ENCODE results near the gene UBB.
"Not testable (repeated sequence)": the region's sequence is repeated elsewhere in the genome, so short reads cannot be mapped to it uniquely, and the experiment has no call there.

Gene UBB

DNA sequence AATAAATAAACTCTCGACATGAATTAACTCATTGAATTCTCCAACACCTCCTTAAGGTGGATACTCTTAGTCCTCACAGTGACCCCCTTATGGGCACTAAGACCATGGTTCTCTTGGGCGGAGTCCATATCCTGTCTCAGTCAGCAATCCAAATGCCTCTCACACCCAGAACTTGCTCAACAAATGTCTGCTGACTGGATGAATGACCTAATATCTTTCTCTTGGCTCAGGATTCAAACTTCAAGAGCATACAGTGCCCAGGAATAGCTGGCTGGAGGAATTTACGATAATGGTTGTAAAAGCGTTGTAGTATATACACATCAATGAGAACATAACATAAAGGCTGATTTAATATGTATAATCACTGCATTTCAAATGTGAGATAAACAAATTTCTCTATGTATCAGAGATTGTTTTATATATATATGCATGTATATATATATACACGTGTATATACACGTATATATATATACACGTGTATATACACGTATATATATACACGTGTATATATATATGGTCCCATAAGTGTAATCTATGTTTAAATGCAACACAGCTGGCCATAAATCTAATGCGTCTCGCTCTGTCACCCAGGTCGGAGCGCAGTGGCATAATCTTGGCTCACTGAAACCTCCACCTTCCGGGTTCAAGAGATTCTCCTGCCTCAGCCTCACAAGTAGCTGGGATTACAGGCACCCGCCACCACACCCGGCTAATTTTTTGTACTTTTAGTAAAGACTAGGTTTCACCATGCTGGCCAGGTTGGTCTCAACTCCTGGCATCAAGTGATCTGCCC is 6.5 kb upstream of the UBB start:
- no peak for DNase-seq (ENCODE audit: low read depth in 2 of 2)

DNA sequence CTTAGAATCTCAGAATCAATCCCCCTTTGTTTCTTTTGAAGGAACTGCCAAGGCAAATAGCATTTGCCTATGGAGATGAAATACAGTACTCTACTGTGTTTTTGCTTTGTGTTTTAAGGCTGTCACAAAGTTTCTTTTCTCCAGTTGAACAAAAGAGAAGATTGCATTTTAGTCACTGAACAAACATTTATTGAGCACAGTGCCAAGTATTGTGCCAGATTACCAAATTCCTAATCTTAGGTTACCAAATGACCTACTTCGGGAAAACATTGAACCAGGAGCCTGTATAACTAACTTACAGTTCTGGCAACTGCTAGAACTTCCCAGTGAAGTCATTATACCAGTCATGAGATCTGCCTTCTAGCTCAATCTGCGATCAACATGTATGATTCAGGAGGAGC is 3.0 kb upstream of the UBB start:
- DNase-seq (ENCODE audit: low read depth in 2 of 2), result no peak

DNA sequence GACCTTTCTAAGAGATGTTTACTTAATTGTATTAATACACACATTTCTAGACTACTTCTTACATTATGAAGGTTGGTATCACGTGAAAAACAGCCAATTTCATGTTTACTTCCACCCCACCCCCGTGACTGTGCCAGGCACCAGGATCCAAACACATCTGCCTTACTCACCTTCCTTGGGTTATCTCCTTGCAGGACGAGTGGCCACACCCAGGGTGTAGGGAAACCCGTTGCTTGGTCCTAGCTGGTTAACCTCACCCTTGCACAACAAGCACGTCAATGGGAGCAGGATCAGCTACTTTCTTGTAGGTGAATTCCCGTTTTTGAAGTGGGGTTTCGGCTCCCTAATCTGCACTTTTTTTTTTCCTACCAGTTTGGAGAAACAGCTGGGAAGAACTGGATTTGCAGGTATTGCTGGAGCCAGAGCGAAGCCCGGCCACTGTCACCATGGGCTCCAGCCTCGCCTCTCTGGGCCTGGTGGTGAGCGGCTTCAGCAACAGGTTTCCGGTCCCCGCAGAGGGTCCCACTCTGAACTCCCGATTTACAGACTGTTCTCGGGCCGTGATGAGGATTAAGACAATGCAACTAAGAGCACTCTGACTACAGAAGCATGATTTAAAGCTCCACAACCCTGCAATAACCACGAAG is 2.1 kb upstream of the UBB start:
- no peak for DNase-seq (ENCODE audit: low read depth in 2 of 2)

DNA sequence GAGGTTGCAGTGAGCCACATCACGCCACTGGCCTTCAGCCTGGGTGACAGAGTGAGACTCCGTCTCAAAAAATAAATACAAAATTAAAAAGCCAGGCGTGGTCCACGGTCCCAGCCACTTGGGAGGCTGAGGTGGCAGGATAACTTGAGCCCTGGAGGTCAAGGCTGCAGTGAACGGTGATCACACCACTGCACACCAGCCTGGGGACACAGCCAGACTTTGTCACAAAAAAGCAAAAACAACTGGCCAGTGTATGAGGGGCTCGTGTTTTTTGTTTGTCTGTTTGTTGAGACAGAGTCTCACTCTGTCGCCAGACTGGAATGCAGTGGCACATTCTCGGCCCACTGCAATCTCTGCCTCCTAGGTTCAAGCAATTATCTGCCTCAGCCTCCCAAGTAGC is 1.2 kb upstream of the UBB start:
- DNase-seq (ENCODE audit: low read depth in 2 of 2), result no peak

DNA sequence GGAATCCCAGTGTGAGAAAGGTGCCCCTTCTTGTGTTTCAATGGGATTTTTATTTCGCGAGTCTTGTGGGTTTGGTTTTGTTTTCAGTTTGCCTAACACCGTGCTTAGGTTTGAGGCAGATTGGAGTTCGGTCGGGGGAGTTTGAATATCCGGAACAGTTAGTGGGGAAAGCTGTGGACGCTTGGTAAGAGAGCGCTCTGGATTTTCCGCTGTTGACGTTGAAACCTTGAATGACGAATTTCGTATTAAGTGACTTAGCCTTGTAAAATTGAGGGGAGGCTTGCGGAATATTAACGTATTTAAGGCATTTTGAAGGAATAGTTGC is 567 bp downstream of the UBB start:
- DNase-seq (ENCODE audit: low read depth in 2 of 2), result no peak

DNA sequence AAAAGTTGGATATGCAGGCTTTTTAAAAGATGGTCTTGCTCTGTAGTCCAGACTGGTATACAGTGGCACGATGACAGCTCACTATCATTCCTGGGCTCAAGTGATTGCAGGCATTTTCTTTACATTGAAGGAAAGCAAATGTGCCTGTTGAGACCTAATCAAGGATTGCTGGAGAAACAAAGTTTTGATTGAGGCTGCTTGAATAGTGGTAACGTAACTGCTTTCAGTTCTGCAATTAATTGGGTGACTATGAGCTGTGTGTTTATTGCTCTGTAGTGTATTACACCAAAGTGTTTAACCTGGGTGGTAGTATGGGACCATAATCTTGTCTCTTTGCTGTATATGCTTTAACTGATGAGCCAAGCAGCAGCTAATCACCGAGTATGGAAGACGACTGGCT is 2.3 kb downstream of the UBB start:
- no peak for DNase-seq (ENCODE audit: low read depth in 2 of 2)

DNA sequence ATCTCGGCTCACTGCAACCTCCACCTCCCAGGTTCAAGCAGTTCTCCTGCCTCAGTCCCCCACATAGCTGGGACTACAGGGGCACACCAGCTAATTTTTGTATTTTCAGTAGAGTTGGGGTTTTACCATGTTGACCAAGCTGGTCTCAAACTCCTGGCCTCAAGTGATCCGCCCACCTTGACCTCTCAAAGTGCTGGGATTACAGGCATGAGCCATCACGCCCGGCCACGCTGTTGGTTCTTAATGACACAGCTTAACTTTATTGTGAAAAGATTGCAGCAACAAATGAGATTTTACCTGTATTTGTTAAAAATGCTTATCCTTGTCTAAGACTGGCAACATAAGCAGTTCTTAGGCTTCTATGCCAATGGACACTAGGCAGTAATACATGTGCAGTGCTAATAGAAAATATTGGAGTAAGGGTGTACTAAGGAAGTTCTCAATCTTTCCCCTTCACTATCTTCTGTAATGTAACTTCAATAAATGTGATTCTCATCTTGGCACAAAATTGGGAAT is 2.9 kb downstream of the UBB start:
- DNase-seq (ENCODE audit: low read depth in 2 of 2), result no peak

DNA sequence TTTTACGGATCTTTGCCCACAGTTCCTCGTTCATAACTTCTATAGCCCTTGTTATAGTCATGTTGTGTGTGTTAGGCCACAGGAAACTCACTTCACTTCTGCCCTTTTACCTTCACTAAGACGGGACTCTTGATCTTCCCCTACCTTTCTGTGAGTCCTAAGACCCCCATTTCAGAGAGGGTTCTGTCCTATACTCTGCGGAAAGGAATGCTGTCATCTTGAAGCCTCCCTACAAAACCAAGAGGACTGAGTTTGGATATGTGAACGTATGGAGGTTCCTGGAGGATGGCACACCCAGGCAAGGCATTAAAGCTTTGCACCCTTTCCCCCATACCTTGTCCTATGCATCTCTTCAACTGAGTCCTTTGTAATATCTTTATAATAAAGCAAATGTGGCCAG is 3.7 kb downstream of the UBB start:
- DNase-seq (ENCODE audit: low read depth in 2 of 2), result no peak

DNA sequence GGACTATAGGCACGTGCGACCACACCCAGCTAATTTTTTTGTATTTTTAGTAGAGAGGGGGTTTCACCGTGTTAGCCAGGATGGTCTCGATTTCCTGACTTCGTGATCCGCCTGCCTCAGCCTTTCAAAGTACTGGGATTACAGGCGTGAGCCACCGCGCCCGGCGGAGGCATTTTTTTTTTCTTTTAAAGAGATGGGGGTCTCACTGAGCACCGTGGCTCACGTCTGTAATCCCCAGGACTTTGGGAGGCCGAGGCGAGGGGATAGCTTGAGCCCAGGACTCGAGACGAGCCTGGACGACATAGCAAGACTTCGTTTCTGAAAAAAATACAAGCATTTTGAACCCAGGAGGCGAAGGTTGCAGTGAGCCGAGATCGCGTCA is 5.2 kb downstream of the UBB start:
- not testable (repeated sequence) for DNase-seq (ENCODE audit: low read depth in 2 of 2)

DNA sequence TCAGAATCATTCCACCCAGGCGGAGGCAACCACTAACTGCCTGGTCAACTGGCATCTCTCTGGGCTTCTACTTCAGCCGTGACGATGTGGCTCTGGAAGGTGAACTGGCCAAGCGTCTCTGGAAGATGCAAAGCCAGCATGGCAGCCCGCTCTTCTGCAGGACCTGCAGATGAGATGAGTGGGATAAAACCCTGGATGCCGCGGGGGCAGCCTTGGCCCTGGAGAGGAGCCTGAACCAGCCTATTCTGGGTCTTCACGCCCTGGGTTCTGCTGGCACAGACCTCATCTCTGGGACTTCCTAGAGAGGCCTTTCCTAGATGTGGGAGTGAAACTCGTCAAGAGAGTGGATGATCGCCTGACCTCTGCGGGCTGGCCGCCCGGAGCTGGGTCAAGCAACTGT is 10.6 kb downstream of the UBB start:
- no peak for DNase-seq (ENCODE audit: low read depth in 2 of 2)

DNA sequence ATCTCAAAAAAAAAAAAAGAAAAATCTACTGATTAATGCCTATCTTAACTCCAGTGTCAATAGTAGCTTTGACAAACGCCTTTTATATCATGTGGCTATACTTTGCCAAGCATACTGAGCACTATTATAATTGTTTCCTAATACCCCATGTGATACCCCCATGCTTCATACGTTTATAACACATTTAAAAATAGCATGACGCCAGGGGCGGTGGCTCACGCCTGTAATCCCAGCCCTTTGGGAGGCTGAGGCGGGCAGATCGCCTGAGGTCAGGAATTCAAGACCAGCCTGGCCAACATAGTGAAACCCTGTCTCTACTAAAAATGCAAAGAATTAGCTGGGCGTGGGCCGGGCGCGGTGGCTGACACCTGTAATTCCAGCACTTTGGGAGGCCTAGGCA is 11.6 kb downstream of the UBB start:
- not testable (repeated sequence) for DNase-seq (ENCODE audit: low read depth in 2 of 2)

DNA sequence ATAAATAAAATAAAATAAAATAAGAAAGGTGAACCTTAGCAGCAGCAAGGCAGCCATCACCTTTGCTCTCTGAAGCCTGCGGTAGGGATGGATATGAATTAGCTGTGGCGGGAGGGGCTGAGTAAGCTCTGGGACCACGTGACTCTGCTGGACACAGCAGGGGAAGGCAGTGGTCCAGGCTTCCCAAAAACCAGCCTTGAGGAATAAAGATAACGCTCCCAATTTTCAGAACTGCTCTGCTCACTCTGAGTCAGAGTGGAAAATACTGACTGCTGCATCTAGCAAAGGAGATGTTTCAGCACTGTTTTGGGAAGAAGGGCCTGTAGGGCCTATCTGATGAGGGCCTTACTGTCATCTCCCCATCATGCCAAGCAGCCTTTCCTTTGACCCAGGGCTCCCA is 15.0 kb downstream of the UBB start:
- DNase-seq (ENCODE audit: low read depth in 2 of 2), result not testable (repeated sequence)

DNA sequence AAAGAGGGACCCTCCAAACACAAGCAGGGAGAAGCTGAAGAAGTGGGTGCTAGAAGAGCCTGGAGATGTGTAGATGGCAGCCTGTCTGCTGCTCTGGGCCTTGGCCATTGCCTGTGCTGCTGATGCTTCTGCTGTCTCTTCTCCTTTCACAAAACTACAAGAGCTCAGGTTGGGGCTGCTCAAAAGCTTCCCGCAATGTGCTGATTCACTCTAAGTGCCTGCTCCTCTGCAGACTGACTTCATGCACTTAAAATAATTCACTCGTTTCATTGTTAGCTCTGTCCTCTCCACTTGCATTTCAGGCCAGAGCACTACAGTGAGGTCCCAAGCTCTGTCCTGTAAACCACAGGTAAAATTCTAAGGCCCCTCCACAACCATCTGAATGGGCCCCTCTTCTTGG is 15.8 kb downstream of the UBB start:
- not testable (repeated sequence) for DNase-seq (ENCODE audit: low read depth in 2 of 2)

DNA sequence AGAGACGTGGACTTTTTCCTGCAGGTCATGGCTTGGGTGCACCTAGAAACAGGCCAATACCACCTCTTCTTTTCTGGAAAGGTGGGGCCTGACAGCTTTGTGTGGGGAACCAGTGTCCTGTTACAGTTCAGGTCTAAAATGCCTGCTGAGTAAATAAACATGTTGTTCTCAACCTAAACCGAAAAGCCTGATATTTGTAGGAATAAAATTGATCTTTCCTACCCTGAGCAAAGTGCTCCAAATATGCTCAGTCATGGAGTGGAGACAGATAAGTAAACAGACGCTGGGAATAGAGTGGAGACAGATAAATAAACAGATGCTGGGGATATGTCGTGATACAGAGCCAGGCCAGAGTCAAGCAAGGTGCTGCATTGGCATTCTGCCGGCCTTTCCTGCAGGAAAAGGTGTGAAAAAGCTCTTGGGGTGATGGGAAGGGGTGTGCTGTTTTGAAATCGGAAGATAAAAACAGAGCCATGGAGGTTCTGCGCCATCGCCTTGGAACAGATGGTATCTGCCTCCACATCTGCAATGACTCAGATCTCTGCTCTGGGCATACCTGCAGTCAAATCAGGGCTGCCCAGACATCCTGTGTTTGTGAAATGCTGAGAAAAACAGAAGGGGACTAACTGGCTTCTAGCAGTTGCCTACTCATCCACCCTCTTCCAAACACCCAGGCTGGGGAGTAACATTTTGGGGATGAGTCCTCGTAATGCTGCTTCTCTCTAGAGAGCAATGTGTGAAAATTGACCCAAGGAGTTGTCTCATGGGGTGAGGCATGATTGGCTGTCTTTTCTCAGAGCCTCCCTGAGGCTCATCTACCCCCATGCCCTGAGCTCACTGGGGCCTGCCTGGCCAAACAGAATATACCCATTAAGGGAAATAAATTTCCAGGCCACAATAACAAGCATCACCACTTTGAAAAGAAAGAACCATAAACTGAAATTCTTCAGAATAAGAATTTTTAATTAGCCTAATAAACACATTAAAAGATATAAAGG is 17.7 kb downstream of the UBB start:
- DNase-seq (ENCODE audit: low read depth in 2 of 2), result no peak

DNA sequence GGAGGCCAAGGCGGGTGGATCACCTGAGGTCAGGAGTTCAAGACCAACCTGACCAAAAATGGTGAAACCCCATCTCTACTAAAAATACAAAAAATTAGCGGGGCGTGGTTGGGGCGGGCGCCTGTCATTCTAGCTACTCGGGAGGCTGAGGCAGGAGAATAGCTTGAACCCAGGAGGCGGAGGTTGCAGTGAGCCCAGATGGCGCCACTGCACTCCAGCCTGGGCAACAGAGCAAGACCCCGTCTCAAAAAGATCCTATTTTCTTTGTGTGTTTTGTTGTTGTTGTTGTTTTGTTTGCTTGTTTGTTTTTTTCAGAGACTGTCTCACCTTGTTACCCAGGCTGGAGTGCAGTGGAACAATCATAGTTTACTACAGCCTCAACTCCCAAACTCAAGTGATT is 23.0 kb downstream of the UBB start:
- DNase-seq (ENCODE audit: low read depth in 2 of 2), result not testable (repeated sequence)

DNA sequence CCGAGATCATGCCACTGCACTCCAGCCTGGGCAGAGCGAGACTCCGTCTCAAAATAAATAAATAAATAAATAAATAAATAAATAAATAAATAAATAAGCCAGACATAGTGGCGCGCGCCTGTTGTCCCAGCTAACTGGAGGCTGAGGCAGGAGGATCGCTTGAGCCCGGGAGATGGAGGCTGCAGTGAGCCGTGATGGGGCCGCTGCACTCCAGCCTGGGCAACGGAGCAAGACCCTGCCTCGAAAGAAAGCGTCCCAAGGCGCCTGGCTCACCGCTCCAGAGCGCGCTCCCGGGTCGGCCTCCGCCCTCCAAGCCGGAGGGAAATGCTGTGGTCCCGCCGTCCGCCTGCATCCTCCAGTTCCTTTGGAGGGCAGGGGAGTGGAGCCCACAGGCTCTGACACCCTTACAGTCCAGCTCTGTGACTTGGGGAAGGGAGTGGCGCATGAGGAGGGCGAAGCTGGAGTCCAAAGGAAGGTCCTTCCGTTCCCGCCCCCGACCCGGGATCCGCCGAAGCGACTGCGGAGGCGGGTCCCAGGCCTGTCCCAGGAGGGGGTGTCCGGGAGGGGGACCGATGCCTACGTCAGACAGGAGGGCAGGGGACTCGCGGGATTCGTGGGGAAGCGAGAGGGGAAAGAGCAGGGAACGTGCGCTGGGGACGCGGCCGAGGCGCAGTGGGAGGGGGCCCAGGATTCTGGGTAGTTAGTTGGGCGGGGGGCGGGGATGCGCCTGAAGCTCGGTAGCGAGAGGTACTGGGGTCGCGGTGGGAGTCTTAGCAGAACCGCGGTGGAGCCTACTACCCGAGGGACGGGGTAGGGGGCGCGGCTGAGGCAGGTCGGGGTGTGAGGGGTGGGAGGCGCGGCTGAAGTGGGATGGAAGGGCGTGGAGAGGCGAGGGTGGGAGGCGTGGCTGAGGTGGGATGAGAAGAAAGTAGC is 26.1 kb downstream of the UBB start:
- no peak for DNase-seq (ENCODE audit: low read depth in 2 of 2)

DNA sequence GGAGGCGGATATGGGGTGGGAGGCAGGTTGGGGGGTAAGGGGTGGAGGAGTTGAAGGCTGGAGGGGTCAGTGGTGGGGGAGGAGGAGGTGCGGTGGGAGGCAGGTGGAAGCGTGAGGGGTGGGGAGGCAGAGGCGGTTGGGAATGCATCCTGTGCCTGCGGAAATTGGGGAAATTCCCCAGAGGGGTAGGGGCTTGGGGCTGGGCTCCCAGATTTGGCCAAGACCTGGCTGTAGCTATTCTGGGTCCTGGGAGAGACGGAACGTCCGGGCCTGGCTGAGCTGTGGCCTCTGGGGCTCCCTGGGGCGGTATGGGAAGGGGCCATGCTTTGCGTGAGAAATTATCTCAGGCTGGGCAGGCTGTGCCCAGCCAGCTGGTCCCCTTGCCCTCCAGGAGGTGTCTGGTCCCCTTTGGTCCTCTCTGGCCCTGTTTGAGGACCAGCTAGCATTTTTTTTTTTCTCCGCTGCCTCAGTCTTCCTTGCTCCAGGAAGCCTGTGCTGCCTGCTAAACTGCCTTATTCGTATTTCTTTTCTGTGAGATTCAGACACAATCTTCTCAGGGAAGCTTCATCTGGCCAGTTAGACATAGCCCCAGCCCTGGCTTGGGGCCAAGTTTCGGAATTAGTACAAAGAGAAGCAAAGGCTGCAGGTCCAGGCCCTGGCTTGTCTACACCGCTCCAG is 27.2 kb downstream of the UBB start:
- DNase-seq (ENCODE audit: low read depth in 2 of 2), result no peak

DNA sequence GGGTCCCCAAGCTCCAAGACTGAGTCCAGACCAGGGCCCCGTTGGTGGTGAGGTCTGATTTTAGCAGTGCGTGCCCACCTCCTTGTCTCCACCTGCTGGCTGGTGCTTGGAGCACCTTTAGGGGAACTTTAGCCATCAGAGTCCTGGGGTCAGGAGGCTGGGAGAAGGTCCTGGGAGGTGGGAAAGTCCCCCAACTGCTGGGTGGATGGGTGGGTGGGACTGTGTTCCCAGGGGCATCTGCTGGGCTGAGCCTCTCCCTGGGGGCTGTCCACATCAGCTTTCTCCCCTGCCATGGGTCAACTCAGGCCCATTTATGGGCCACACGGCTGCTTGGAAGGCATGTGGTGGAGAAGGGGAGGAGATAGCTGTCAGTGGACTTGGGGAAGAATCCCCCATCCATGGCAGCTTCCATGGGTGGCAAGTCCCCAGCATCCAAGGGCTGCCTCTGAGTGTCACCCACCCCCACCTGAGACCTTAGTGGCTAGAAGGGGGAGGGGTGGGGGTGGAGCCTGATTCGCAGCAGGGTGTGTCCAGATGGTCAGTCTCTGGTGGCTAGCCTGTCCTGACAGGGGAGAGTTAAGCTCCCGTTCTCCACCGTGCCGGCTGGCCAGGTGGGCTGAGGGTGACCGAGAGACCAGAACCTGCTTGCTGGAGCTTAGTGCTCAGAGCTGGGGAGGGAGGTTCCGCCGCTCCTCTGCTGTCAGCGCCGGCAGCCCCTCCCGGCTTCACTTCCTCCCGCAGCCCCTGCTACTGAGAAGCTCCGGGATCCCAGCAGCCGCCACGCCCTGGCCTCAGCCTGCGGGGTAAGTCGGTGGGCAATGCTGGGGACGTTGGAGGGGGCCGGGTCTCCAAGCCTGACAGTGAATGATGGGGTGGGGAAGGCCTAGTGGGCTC is 34.4 kb downstream of the UBB start, which contains the start of gene TRPV2:
TSS of gene TRPV2 (plus strand) at position 541 of the 894 bp plus-strand sequence. CDS start 2,098 bp downstream, outside the sequence.
- no peak for DNase-seq (ENCODE audit: low read depth in 2 of 2)

DNA sequence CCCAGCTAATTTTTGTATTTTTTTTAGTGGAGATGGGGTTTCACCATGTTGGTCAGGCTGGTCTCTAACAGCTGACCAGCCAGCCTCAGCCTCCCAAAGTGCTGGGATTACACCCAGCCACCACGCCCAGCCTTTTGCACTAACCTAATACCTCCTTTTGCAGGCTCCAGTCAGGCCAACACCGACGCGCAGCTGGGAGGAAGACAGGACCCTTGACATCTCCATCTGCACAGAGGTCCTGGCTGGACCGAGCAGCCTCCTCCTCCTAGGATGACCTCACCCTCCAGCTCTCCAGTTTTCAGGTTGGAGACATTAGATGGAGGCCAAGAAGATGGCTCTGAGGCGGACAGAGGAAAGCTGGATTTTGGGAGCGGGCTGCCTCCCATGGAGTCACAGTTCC is 36.5 kb downstream of the UBB start:
- no peak for DNase-seq (ENCODE audit: low read depth in 2 of 2)
